ENCODE data around the gene EPHA2.

GRCh38 chr1:16135501-16135900 is 20.4 kb downstream of the EPHA2 start:
- TF ChIP-seq, protein P1, sequence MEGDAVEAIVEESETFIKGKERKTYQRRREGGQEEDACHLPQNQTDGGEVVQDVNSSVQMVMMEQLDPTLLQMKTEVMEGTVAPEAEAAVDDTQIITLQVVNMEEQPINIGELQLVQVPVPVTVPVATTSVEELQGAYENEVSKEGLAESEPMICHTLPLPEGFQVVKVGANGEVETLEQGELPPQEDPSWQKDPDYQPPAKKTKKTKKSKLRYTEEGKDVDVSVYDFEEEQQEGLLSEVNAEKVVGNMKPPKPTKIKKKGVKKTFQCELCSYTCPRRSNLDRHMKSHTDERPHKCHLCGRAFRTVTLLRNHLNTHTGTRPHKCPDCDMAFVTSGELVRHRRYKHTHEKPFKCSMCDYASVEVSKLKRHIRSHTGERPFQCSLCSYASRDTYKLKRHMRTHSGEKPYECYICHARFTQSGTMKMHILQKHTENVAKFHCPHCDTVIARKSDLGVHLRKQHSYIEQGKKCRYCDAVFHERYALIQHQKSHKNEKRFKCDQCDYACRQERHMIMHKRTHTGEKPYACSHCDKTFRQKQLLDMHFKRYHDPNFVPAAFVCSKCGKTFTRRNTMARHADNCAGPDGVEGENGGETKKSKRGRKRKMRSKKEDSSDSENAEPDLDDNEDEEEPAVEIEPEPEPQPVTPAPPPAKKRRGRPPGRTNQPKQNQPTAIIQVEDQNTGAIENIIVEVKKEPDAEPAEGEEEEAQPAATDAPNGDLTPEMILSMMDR (IDR thresholded peaks at IDR 0.05; ENCODE audit: extremely low read depth in 1 of 2, insufficient read depth in 1 of 2, low read depth in 1 of 2, low read length in 2 of 2): no peak
- TF ChIP-seq JUN (IDR thresholded peaks at IDR 0.05; ENCODE audit: borderline replicate concordance, insufficient read depth, insufficient read length, low read depth): no peak
- TF ChIP-seq, protein P2, sequence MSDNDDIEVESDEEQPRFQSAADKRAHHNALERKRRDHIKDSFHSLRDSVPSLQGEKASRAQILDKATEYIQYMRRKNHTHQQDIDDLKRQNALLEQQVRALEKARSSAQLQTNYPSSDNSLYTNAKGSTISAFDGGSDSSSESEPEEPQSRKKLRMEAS (IDR thresholded peaks at IDR 0.05; ENCODE audit: insufficient read depth, insufficient read length): no peak
- TF ChIP-seq POLR2A (IDR thresholded peaks at IDR 0.05; ENCODE audit: low read depth, low read length): no peak
- no peak for TF ChIP-seq POLR2AphosphoS5 (IDR thresholded peaks at IDR 0.05; ENCODE audit: insufficient read depth, low read depth, low read length)
- no peak for TF ChIP-seq MYC (IDR thresholded peaks at IDR 0.05; ENCODE audit: low read depth, low read length)
- no peak for TF ChIP-seq EZH2 (IDR thresholded peaks at IDR 0.05; ENCODE audit: borderline replicate concordance, low read depth, low read length, severe bottlenecking)
- TF ChIP-seq FOS (IDR thresholded peaks at IDR 0.05; ENCODE audit: borderline replicate concordance, insufficient read depth, low read length): no peak
- no peak for TF ChIP-seq GATA2 (IDR thresholded peaks at IDR 0.05; ENCODE audit: insufficient read depth, insufficient read length, low read depth, low read length)

Measured in endothelial cell of umbilical vein (primary cell).